CD4-positive, CD25-positive, alpha-beta regulatory T cell (primary cell): Measurements from ENCODE around the gene CCDC142. TPM values are rescaled to one million over a fixed set of nuclear protein-coding genes. Genes with fewer than 3 reads are reported as not detected.

Experiments used
- ATAC-seq, 2 donors: fragments of 150-1000 bp; cut with Tn5 transposase; one replicate each; pipeline ENCODE4 v1.10.0; 2021; ENCODE audit warnings: low read depth in 2 of 2, moderate number of reproducible peaks in 2 of 2, moderate library complexity in 1 of 2
- DNase-seq, 3 donors: peaks; one replicate each; pipeline versions ENCODE4 v3.0.0 to v3.0.0-alpha.2; 2012 to 2022; ENCODE audit warnings: mixed read lengths in 1 of 3
- H3K27ac ChIP-seq: one replicate; pipeline ENCODE4 v1.7.0; 2013; ENCODE audit warnings: mild to moderate bottlenecking, low read length; ENCODE audit not compliant: insufficient read depth, poor library complexity, severe bottlenecking
- H3K27me3 ChIP-seq: one replicate; pipeline ENCODE4 v1.7.0; 2013; ENCODE audit warnings: low read length; ENCODE audit not compliant: control insufficient read depth, insufficient read depth
- H3K36me3 ChIP-seq: one replicate; pipeline ENCODE4 v1.7.0; 2013; ENCODE audit warnings: mild to moderate bottlenecking, low read length, moderate library complexity; ENCODE audit not compliant: control insufficient read depth, insufficient read depth
- H3K4me1 ChIP-seq: 2 replicates; pipeline ENCODE4 v1.7.0; 2013; ENCODE audit warnings: mild to moderate bottlenecking, low read length; ENCODE audit not compliant: insufficient read depth, control insufficient read depth, poor library complexity, severe bottlenecking
- H3K4me3 ChIP-seq: one replicate; pipeline ENCODE4 v1.7.0; 2013; ENCODE audit warnings: low read depth, mild to moderate bottlenecking, low read length, moderate library complexity
- H3K9me3 ChIP-seq, 2 experiments: 1 replicate in 1 of 2; 2 replicates in 1 of 2; pipeline ENCODE4 v1.7.0; 2013; ENCODE audit warnings: low read length in 2 of 2, mild to moderate bottlenecking in 1 of 2, moderate library complexity in 1 of 2; ENCODE audit not compliant: control insufficient read depth in 2 of 2
- H3K27ac Mint-ChIP-seq, 3 donors: one replicate each; pipeline ENCODE4 v1.8.0; 2020 to 2022; ENCODE audit warnings: mild to moderate bottlenecking in 3 of 3, mixed read lengths in 3 of 3, moderate library complexity in 2 of 3
- H3K27me3 Mint-ChIP-seq: one replicate; pipeline ENCODE4 v1.8.0; 2022; ENCODE audit warnings: mild to moderate bottlenecking, mixed read lengths
- H3K36me3 Mint-ChIP-seq: one replicate; pipeline ENCODE4 v1.8.0; 2020; ENCODE audit warnings: mixed read lengths
- H3K4me1 Mint-ChIP-seq, 4 donors: one replicate each; pipeline ENCODE4 v1.8.0; 2020 to 2022; ENCODE audit warnings: mixed read lengths in 4 of 4, mild to moderate bottlenecking in 1 of 4
- H3K4me3 Mint-ChIP-seq, 4 donors: one replicate each; pipeline ENCODE4 v1.8.0; 2020 to 2022; ENCODE audit warnings: mild to moderate bottlenecking in 4 of 4, mixed read lengths in 4 of 4, moderate library complexity in 3 of 4
- H3K9me3 Mint-ChIP-seq, 7 donors: one replicate each; pipeline ENCODE4 v1.8.0; 2020 to 2022; ENCODE audit warnings: mixed read lengths in 7 of 7, mild to moderate bottlenecking in 3 of 7, moderate library complexity in 2 of 7
- polyA plus RNA-seq, 4 donors: library from polyadenylated mRNA; unstranded; fragments of 300-500 nt; fragmentation: Illumina TruSeq; gene quantifications; one replicate each; pipeline ENCODE4 v1.2.3, GENCODE V29; 2021
- total RNA-seq: library from RNA; stranded (reverse); gene quantifications from one replicate; pipeline ENCODE4 v1.2.3, GENCODE V29; 2022

The CCDC142 gene
- total and polyA plus RNA-seq, 5 donors from 2014 or later: 8.9 to 15.8 (median 10.7) TPM

DNA sequence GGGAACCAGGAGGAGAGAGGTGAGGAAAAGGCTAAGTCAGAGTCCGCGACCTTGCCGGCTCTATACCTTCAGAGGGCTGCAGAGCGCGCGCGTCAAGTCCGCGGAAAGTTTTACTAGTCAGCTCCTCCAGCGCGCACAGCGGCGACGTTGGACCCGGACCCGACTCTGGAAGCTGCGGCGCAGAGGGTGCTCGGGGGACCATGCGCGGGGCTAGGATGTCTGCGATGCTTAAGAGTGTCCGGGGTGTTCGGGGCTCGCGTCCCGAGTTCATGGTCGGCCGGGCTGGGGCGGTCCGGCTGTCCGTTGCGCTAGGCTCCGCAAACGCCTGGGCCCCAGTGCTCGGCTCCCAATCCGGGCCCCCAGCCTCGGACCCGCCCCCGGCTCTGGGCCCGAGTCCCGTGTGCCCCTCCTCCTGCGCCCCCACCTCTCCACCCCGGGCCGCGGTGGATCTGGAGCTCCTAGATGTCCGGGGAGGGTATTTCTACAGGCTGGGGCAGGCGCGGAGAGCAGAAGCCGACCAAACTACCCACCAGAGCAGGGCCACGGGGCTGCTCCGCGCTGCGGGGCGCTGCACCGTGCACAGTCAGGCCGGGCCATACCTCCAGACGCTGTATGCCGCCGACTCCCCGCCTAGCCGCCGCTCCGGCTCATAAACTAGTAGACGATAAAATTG is 16.6 kb upstream of the CCDC142 start, which contains the start of gene LBX2:
LBX2 (minus strand) TSS at position 337 of the 673 bp plus-strand sequence; CDS start at position 271, 66 bp downstream.
- DNase-seq (peak in 2 of 3 donors; percentile 8 to 53), ATAC-seq (no peak)
- peaks cover 58% of the 10 kb centered on the region for H3K27me3 Mint-ChIP-seq
- Histone ChIP-seq H3K9me3 (no peaks in the 10 kb centered on the region), H3K36me3 (no peaks in the 10 kb centered on the region), H3K4me1 (peaks cover 40% of the 10 kb centered on the region), H3K27me3 (peaks cover 2% of the 10 kb centered on the region), H3K27ac (no peak within 1 kb of the TSS), H3K4me3 (peak within 1 kb of the TSS; percentile 65)
- peak within 1 kb of the TSS in 1 of 3 donors; percentile 41 for H3K27ac Mint-ChIP-seq
- peaks cover 0 to 60% (median 16%) of the 10 kb centered on the region in 4 donors for H3K4me1 Mint-ChIP-seq
- peaks cover 11% of the 10 kb centered on the region for H3K36me3 Mint-ChIP-seq
- H3K4me3 Mint-ChIP-seq: peak within 1 kb of the TSS; percentile 80 to 91 (median 88)
- H3K9me3 Mint-ChIP-seq: peaks cover 0 to 1% (median 0%) of the 10 kb centered on the region in 7 donors

DNA sequence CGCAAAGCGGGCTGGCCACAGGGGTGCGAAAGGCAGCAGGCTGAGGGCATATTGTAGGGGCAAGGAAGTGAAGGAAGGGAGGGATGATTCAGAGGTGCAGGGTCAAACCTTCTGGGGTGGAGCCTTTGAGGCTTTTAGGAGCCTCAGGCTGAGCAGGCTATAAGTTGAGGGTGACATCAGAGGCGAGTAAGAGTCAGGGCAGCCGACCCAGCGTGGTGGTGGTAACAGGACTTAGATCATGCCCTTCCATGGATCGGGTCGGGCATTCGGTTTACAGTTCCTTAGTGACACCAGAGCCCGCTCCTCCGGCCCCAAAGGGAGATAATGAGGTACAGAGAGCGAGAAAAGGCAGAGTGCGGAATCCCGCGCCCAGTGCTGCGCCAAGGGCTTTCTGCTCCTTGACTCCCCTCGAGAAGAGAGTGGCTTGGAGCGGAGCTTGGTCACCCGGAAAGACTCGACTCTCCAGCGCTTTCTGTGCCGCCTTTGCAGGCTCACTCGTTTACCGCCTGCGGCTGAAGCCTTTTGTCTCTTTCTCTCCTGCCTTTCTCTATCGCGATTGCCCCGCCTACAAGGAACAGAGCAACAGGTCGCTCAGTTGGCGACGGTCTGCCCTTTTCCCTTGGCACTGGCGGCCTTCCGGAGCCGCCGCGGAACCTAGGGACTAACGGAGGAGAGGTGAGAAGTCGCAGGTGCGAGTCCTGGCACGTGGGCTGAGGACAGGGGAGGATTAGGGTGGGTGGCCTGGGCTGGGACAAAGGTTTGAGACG is 15.9 kb upstream of the CCDC142 start:
- H3K27ac ChIP-seq: no peak overlapping the region
- H3K4me3 Mint-ChIP-seq: peak overlapping the region; percentile 80 to 91 (median 88)

DNA sequence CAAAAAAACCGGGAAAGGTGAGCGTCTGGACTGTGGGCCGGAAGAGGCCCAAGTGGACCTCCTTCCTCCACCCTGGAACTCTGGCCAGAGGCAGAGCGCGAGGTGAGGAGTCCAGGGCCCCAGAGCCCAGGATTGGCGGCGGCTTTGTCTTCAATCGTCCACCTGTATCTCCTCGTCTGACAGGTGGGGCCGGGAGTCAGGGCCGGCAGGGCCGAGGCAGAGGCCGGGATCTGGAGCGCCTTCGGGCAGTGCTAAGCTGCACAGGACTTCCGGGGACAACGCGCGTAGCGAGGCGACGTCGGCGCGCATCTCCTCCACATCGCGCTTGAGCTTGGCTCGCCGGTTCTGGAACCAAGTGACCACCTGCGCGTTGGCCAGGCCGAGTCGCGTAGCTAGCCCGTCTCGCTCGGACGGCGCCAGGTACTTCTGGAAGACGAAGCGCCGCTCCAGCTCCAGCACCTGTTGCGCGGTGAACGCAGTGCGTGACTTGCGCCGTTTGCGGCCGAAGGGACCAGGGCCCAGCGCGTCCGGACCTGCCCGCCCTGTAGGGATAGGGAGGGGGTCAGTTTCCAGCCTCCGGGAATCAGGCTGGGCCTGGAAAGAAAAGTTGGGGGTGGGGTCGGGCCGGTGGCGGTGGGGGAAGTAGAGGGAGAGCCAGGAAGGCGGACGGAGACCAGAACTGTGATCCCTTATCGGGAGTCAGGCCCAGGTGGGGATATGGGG is 15.1 kb upstream of the CCDC142 start:
- peaks cover 0 to 1% (median 0%) of the 10 kb centered on the region in 7 donors for H3K9me3 Mint-ChIP-seq
- H3K27me3 Mint-ChIP-seq: peaks cover 47% of the 10 kb centered on the region
- Histone ChIP-seq H3K36me3 (peaks cover 6% of the 10 kb centered on the region), H3K4me1 (peaks cover 31% of the 10 kb centered on the region), H3K27me3 (peaks cover 2% of the 10 kb centered on the region), H3K27ac (no peak overlapping the region), H3K4me3 (peak overlapping the region; percentile 65), H3K9me3 (no peaks in the 10 kb centered on the region)
- peaks cover 22% of the 10 kb centered on the region for H3K36me3 Mint-ChIP-seq
- H3K27ac Mint-ChIP-seq: peak overlapping the region in 1 of 3 donors; percentile 41
- peak overlapping the region; percentile 80 to 91 (median 88) for H3K4me3 Mint-ChIP-seq
- ATAC-seq (peak; percentile 17 to 32), DNase-seq (peak in 2 of 3 donors; percentile 22 to 57)
- peaks cover 0 to 46% (median 12%) of the 10 kb centered on the region in 4 donors for H3K4me1 Mint-ChIP-seq

More for the DNA sequence above, 15.9 kb upstream of the CCDC142 start:
- H3K4me1 ChIP-seq: peaks cover 38% of the 10 kb centered on the region
- H3K36me3 Mint-ChIP-seq: peaks cover 15% of the 10 kb centered on the region
- peak; percentile 23 to 27 for ATAC-seq
- peak overlapping the region in 1 of 3 donors; percentile 41 for H3K27ac Mint-ChIP-seq
- H3K9me3 Mint-ChIP-seq: peaks cover 0 to 1% (median 0%) of the 10 kb centered on the region in 7 donors
- H3K9me3 ChIP-seq: no peaks in the 10 kb centered on the region
- H3K4me1 Mint-ChIP-seq: peaks cover 0 to 53% (median 12%) of the 10 kb centered on the region in 4 donors
- peaks cover 2% of the 10 kb centered on the region for H3K36me3 ChIP-seq
- peak in 2 of 3 donors; percentile 23 to 46 for DNase-seq
- peaks cover 51% of the 10 kb centered on the region for H3K27me3 Mint-ChIP-seq
- peak overlapping the region; percentile 65 for H3K4me3 ChIP-seq
- H3K27me3 ChIP-seq: peaks cover 2% of the 10 kb centered on the region

DNA sequence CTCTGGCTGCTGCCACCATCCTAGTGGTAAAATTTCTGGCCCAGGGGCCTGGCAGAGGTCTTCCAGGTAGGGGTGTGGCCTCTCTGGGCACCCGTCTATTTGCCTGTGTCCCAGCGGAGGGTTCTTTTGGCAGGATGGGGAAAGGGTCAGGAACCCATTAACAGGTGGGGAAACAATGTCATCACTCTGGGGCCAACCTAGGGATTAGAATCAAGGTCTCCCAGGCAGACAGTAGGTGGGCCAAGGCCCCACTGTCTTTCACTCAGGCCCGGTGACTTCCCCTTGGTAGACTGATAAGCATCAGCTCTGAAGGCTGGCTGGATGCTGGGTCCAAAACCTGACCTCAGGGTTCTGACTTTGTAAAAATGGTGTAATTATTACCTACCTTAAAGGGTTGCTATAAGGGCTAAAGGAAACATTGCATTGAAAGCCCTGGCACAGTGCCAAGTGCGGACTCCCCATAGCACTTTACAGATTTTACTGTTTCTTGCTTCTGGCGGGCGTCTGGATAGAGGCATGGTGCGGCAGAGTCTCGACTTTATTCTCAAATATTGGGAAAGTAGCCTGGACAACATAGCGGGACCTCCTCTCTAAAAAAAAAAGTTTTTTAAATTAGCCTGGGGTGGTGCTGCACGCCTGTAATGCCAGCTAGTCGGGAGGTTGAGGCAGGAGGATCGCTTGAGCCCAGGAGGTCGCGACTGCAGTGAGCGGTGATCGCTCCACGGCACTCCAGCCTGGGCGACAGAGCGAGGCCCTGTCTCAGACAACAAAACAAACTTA is 14.4 kb upstream of the CCDC142 start:
- Histone ChIP-seq H3K36me3 (peaks cover 14% of the 10 kb centered on the region), H3K4me1 (peaks cover 23% of the 10 kb centered on the region), H3K27me3 (peaks cover 2% of the 10 kb centered on the region), H3K9me3 (no peaks in the 10 kb centered on the region), H3K27ac (no peak overlapping the region), H3K4me3 (no peak overlapping the region)
- H3K27me3 Mint-ChIP-seq: peaks cover 40% of the 10 kb centered on the region
- H3K36me3 Mint-ChIP-seq: peaks cover 23% of the 10 kb centered on the region
- ATAC-seq: no peak
- peak overlapping the region; percentile 71 to 91 (median 82) for H3K4me3 Mint-ChIP-seq
- peaks cover 0 to 1% (median 0%) of the 10 kb centered on the region in 7 donors for H3K9me3 Mint-ChIP-seq
- H3K27ac Mint-ChIP-seq: no peak overlapping the region
- DNase-seq: no peak
- peaks cover 0 to 38% (median 12%) of the 10 kb centered on the region in 4 donors for H3K4me1 Mint-ChIP-seq

DNA sequence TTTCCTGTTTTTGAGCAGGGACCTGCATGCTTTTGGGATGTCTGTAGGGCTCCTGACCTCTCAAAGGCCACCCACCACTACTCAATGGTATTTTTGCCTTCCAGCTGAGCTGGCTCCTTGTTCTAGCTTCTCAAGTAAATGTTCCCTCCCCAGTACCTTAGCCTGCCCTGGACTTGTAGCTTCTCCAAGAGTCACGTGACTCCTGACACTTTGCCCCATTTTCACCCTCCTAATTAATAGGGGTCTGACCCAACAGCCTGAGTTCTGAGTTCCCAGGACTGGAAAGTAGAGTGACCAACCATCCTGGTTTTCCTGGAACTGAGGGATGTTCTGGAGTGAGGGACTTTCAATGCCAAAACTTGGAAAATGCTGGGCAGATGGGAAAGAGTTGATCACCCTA is 12.6 kb upstream of the CCDC142 start:
- peaks cover 23% of the 10 kb centered on the region for H3K4me1 ChIP-seq
- Mint-ChIP-seq H3K4me3 (peak overlapping the region in 1 of 4 donors; percentile 56), H3K27me3 (peaks cover 23% of the 10 kb centered on the region), H3K9me3 (no peaks in the 10 kb centered on the region), H3K4me1 (peaks cover 0 to 29% (median 9%) of the 10 kb centered on the region in 4 donors), H3K36me3 (peaks cover 30% of the 10 kb centered on the region), H3K27ac (no peak overlapping the region)
- no peak overlapping the region for H3K4me3 ChIP-seq
- ATAC-seq (no peak), DNase-seq (no peak)
- peaks cover 31% of the 10 kb centered on the region for H3K36me3 ChIP-seq
- H3K9me3 ChIP-seq: no peaks in the 10 kb centered on the region
- no peaks in the 10 kb centered on the region for H3K27me3 ChIP-seq
- H3K27ac ChIP-seq: no peak overlapping the region

DNA sequence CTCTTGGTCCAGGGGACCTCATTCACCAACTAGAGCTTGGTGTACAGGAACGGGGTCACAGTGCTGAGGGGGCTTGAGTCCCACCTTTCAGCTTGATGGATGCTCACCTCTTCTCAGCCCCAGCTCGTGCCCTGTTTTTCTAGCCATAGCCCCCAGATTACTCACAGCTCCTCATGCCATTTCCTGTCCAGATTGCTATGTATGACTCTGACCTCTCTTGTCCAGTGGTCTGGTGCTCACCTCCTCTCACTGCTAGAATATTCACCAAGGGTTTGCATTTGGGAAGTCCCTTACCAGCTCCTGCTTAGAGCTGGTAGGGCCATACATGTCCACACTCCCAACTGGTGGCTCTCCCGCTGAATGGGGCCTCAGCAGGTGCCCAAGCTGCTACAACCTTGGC is 10.7 kb upstream of the CCDC142 start:
- Histone ChIP-seq H3K4me1 (peaks cover 11% of the 10 kb centered on the region), H3K27ac (no peak overlapping the region), H3K27me3 (no peaks in the 10 kb centered on the region), H3K9me3 (no peaks in the 10 kb centered on the region), H3K36me3 (peaks cover 42% of the 10 kb centered on the region), H3K4me3 (no peak overlapping the region)
- DNase-seq (no peak), ATAC-seq (no peak)
- Mint-ChIP-seq H3K4me3 (no peak overlapping the region), H3K36me3 (peaks cover 42% of the 10 kb centered on the region), H3K27ac (peak overlapping the region in 2 of 3 donors; percentile 39 to 64), H3K4me1 (peaks cover 0 to 16% (median 9%) of the 10 kb centered on the region in 4 donors), H3K27me3 (peaks cover 7% of the 10 kb centered on the region), H3K9me3 (peaks cover 0 to 2% (median 0%) of the 10 kb centered on the region in 7 donors)
